ENCODE measurements around the gene VPREB3. TPM values are rescaled to one million over a fixed set of nuclear protein-coding genes. Genes with fewer than 3 reads are reported as not detected.

VPREB3 gene
- total and polyA plus RNA-seq, 12 donors = 2.2 to 42.2 (median 19.4) TPM

GRCh38 chr22:23801238-23801821 lies 47.1 kb upstream of the VPREB3 start:
- no peak for DNase-seq
- TF ChIP-seq CTCF (IDR thresholded peaks at IDR 0.05) = no peak
- TF ChIP-seq POLR2A (IDR thresholded peaks at IDR 0.05) = no peak
- WGBS, 4 donors = 84 to 90% (median 88%) methylated on average over 10 to 11 of the region's 11 CpGs
- H3K9me3 ChIP-seq (replicated peaks in 1 of 3) = no peaks in the 10 kb centered on the region
- peaks cover 0 to 80% of the 10 kb centered on the region in 2 donors for H3K36me3 ChIP-seq (replicated peaks in 1 of 2)
- no peaks in the 10 kb centered on the region for H3K27me3 ChIP-seq
- intact Hi-C loops (cut with DNase I) = no loop called here
- H3K4me3 ChIP-seq = no peak overlapping the region
- H3K27ac ChIP-seq = no peak overlapping the region
- no peaks in the 10 kb centered on the region for H3K4me1 ChIP-seq (replicated peaks in 1 of 2)

GRCh38 chr22:23800297-23801237 lies 46.3 kb upstream of the VPREB3 start:
- H3K27me3 ChIP-seq = no peaks in the 10 kb centered on the region
- no peak for DNase-seq
- H3K4me1 ChIP-seq (replicated peaks in 1 of 2) = no peaks in the 10 kb centered on the region
- WGBS, 4 donors = 92 to 96% (median 93%) methylated on average over 12 to 18 of the region's 18 CpGs
- intact Hi-C loops (cut with DNase I) = no loop called here
- no peak overlapping the region for H3K27ac ChIP-seq
- TF ChIP-seq POLR2A (IDR thresholded peaks at IDR 0.05) (no peak), CTCF (IDR thresholded peaks at IDR 0.05) (no peak)
- H3K36me3 ChIP-seq (replicated peaks in 1 of 2) = peaks cover 0 to 82% of the 10 kb centered on the region in 2 donors
- no peak overlapping the region for H3K4me3 ChIP-seq
- H3K9me3 ChIP-seq (replicated peaks in 1 of 3) = no peaks in the 10 kb centered on the region

- H3K36me3 ChIP-seq (replicated peaks in 1 of 2) = peaks cover 0 to 77% of the 10 kb centered on the region in 2 donors
- no peak overlapping the region for H3K4me3 ChIP-seq
- H3K27me3 ChIP-seq = no peaks in the 10 kb centered on the region
- no peak for DNase-seq
- H3K4me1 ChIP-seq (replicated peaks in 1 of 2) = peaks cover 7% of the 10 kb centered on the region in 2 donors
- H3K27ac ChIP-seq = no peak overlapping the region
- no peak for TF ChIP-seq POLR2A (IDR thresholded peaks at IDR 0.05)
- TF ChIP-seq CTCF (IDR thresholded peaks at IDR 0.05) = no peak
- no peaks in the 10 kb centered on the region for H3K9me3 ChIP-seq (replicated peaks in 1 of 3)
- intact Hi-C loops (cut with DNase I) = no loop called here
- 71 to 88% (median 80%) methylated on average over 4 to 5 of the region's 5 CpGs for WGBS, 4 donors
Measured at GRCh38 chr22:23796461-23796860, 42.2 kb upstream of the VPREB3 start.

- H3K4me1 ChIP-seq (replicated peaks in 1 of 2) = peaks cover 33 to 39% of the 10 kb centered on the region in 2 donors
- DNase-seq = no peak
- intact Hi-C loops (cut with DNase I) = no loop called here
Measured at GRCh38 chr22:23793326-23793725, 39.1 kb upstream of the VPREB3 start.

More at GRCh38 chr22:23793326-23793725, 39.1 kb upstream of the VPREB3 start:
- Histone ChIP-seq H3K9me3 (replicated peaks in 1 of 3) (no peaks in the 10 kb centered on the region), H3K27ac (no peak overlapping the region), H3K36me3 (replicated peaks in 1 of 2) (peaks cover 0 to 51% of the 10 kb centered on the region in 2 donors), H3K4me3 (no peak overlapping the region), H3K27me3 (no peaks in the 10 kb centered on the region)
- TF ChIP-seq POLR2A (IDR thresholded peaks at IDR 0.05) (no peak), CTCF (IDR thresholded peaks at IDR 0.05) (no peak)
- WGBS, 4 donors = 76 to 86% (median 81%) methylated on average over 8 of the region's 8 CpGs

Measured in adrenal gland (tissue), 12 donors.